Neural cell (in vitro differentiated cells): Measurements from ENCODE around the gene ESPL1. TPM values are rescaled to one million over a fixed set of nuclear protein-coding genes. Genes with fewer than 3 reads are reported as not detected.

Source experiments
- H2AFZ ChIP-seq: fragments of 200-600, 300-800 bp; sonication (generic), shearing (Covaris generic); 2 replicates; pipeline ENCODE4 v1.6.0; 2014; ENCODE audit warnings: low read depth, mild to moderate bottlenecking, antibody characterized with exemption, low read length, moderate library complexity
- H3F3A ChIP-seq: fragments of 200-600 bp; shearing (Covaris generic); 2 replicates; pipeline ENCODE4 v1.6.1; 2016; ENCODE audit warnings: mild to moderate bottlenecking, moderate library complexity, mixed read lengths, antibody characterized with exemption, low read length; ENCODE audit not compliant: insufficient read depth, poor library complexity, severe bottlenecking
- H3K27ac ChIP-seq: fragments of 200-600, 300-800 bp; sonication (generic), shearing (Covaris generic); 2 replicates; pipeline ENCODE4 v1.5.1; 2014; ENCODE audit warnings: mild to moderate bottlenecking, low read length, moderate library complexity
- H3K27me3 ChIP-seq: fragments of 300-800, 200-600 bp; sonication (generic), shearing (Covaris generic); 2 replicates; pipeline ENCODE4 v1.6.0; 2014; ENCODE audit warnings: mild to moderate bottlenecking, low read depth, low read length, moderate library complexity; ENCODE audit not compliant: insufficient read depth
- H3K36me3 ChIP-seq: fragments of 300-800, 200-600 bp; sonication (generic), shearing (Covaris generic); 2 replicates; pipeline ENCODE4 v1.5.1; 2014; ENCODE audit warnings: mild to moderate bottlenecking, antibody characterized with exemption, low read length, moderate library complexity; ENCODE audit not compliant: insufficient read depth
- H3K4me2 ChIP-seq: fragments of 300-800, 200-600 bp; sonication (generic), shearing (Covaris generic); 2 replicates; pipeline ENCODE4 v1.6.0; 2014; ENCODE audit warnings: mild to moderate bottlenecking, low read length
- H3K4me3 ChIP-seq: fragments of 300-800, 200-600 bp; sonication (generic), shearing (Covaris generic); 2 replicates; pipeline ENCODE4 v1.5.1; 2014; ENCODE audit warnings: mild to moderate bottlenecking, low read length, moderate library complexity
- H3K79me2 ChIP-seq: fragments of 200-600 bp; shearing (Covaris generic); replicated peaks from 2 replicates; pipeline ENCODE4 v1.6.0; 2014; ENCODE audit warnings: mild to moderate bottlenecking, low read length, moderate library complexity; ENCODE audit not compliant: insufficient read depth
- H3K9ac ChIP-seq: fragments of 300-800, 200-600 bp; sonication (generic), shearing (Covaris generic); 2 replicates; pipeline ENCODE4 v1.6.1; 2016; ENCODE audit warnings: mild to moderate bottlenecking, low read length, mixed read lengths
- H3K9me2 ChIP-seq: fragments of 200-600 bp; shearing (Covaris generic); 2 replicates; pipeline ENCODE4 v1.6.1; 2016; ENCODE audit warnings: mild to moderate bottlenecking, low read length, mixed read lengths; ENCODE audit not compliant: insufficient read depth
- H3K9me3 ChIP-seq: fragments of 200-600, 300-800 bp; sonication (generic), shearing (Covaris generic); 2 replicates; pipeline ENCODE4 v1.6.1; 2016; ENCODE audit warnings: mild to moderate bottlenecking, mixed run types, low read length, moderate library complexity, mixed read lengths
- H4K20me1 ChIP-seq: fragments of 200-600 bp; shearing (Covaris generic); 2 replicates; pipeline ENCODE4 v1.6.1; 2016; ENCODE audit warnings: mild to moderate bottlenecking, mixed run types; ENCODE audit not compliant: insufficient read depth
- EP300 ChIP-seq: fragments of 450-650 bp; conservative IDR thresholded peaks from 2 replicates; pipeline ENCODE4 v1.6.1; 2014; ENCODE audit warnings: antibody characterized with exemption, mild to moderate bottlenecking, moderate library complexity; ENCODE audit not compliant: poor library complexity, severe bottlenecking
- EZH2 ChIP-seq: fragments of 200-600, 300-800 bp; shearing (Covaris generic), sonication (generic); IDR thresholded peaks from 2 replicates; pipeline ENCODE4 v1.6.1; 2014; ENCODE audit warnings: antibody characterized with exemption, low read length, borderline replicate concordance, mild to moderate bottlenecking; ENCODE audit not compliant: insufficient read depth, poor library complexity, severe bottlenecking
- MXI1 ChIP-seq: fragments of 450-650 bp; conservative IDR thresholded peaks from 2 replicates; pipeline ENCODE4 v1.6.1; 2014; ENCODE audit warnings: antibody characterized with exemption, mild to moderate bottlenecking; ENCODE audit not compliant: poor library complexity, severe bottlenecking
- POLR2AphosphoS5 ChIP-seq: IDR thresholded peaks from 2 replicates; pipeline ENCODE4 v1.6.1; 2012
- RAD21 ChIP-seq: fragments of 450-650 bp; conservative IDR thresholded peaks from 2 replicates; pipeline ENCODE4 v1.6.1; 2014; ENCODE audit warnings: antibody characterized with exemption, mild to moderate bottlenecking, moderate library complexity
- SMC3 ChIP-seq: fragments of 450-650 bp; conservative IDR thresholded peaks from 2 replicates; pipeline ENCODE4 v1.6.1; 2014; ENCODE audit warnings: antibody characterized with exemption, mild to moderate bottlenecking, moderate library complexity; ENCODE audit not compliant: poor library complexity
- TAF1 ChIP-seq: IDR thresholded peaks from 2 replicates; pipeline ENCODE4 v1.6.1; 2012; ENCODE audit warnings: low read depth
- polyA plus RNA-seq: library from polyadenylated mRNA; depleted of rRNA; stranded (reverse); fragments of >200 nt; gene quantifications from 2 replicates; pipeline ENCODE4 v1.2.3, GENCODE V29; 2014
- TF ChIP-seq, protein P1 (sequence below): fragments of 450-650 bp; IDR thresholded peaks from 2 replicates; pipeline ENCODE4 v1.5.1; 2014; ENCODE audit warnings: antibody characterized with exemption, mild to moderate bottlenecking, moderate library complexity; ENCODE audit not compliant: poor library complexity, severe bottlenecking
- TF ChIP-seq, protein P2 (sequence below): IDR thresholded peaks from 2 replicates; pipeline ENCODE4 v1.6.1; 2012; ENCODE audit warnings: borderline replicate concordance

ESPL1 gene
- polyA plus RNA-seq, 1 donor from 2014 or later = 0.33 TPM

DNA sequence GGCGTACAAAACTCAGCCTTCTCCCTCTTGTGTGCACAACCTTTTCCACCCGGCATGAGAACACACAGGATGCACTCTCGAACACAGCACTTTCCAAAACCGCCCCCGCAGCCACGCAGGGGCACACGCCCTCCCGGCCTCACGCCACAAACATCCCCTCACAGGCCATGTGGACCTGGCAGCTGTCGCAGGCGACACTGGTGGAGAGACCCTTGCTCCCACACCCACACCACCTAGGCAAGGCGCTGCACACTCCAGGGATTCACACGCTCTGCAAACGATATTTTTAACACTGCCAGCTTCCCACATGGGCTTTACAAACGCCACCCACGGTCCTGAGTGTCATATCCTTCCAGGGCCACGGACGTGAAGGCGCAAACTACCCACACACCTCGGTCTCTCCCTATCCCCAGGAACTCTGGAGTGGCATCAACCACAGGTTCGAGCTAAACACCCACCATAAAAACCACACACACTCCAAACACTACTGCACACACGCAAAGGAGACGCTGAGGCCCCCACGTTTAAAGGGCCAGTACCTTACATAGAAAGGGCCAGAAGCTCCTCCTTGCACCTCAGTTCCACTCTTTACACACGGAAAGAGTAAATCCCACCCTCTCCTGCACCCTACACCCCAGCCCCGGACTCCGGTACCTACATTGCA, 48.7 kb upstream of the ESPL1 start:
- Histone ChIP-seq H3K4me3 (peak overlapping the region; percentile 86), H3K27ac (no peak overlapping the region), H3K36me3 (no peaks in the 10 kb centered on the region), H4K20me1 (no peaks in the 10 kb centered on the region), H3K9ac (peak overlapping the region; percentile 57), H3K9me3 (no peaks in the 10 kb centered on the region), H3K4me2 (peak overlapping the region; percentile 14), H3F3A (no peaks in the 10 kb centered on the region), H3K27me3 (peaks cover 35% of the 10 kb centered on the region), H3K79me2 (no peaks in the 10 kb centered on the region), H3K9me2 (no peaks in the 10 kb centered on the region), H2AFZ (no peak overlapping the region)
- no peak for TF ChIP-seq EP300
- no peak for TF ChIP-seq TAF1
- no peak for TF ChIP-seq SMC3
- TF ChIP-seq POLR2AphosphoS5 = no peak
- no peak for TF ChIP-seq MXI1
- TF ChIP-seq, protein P1, sequence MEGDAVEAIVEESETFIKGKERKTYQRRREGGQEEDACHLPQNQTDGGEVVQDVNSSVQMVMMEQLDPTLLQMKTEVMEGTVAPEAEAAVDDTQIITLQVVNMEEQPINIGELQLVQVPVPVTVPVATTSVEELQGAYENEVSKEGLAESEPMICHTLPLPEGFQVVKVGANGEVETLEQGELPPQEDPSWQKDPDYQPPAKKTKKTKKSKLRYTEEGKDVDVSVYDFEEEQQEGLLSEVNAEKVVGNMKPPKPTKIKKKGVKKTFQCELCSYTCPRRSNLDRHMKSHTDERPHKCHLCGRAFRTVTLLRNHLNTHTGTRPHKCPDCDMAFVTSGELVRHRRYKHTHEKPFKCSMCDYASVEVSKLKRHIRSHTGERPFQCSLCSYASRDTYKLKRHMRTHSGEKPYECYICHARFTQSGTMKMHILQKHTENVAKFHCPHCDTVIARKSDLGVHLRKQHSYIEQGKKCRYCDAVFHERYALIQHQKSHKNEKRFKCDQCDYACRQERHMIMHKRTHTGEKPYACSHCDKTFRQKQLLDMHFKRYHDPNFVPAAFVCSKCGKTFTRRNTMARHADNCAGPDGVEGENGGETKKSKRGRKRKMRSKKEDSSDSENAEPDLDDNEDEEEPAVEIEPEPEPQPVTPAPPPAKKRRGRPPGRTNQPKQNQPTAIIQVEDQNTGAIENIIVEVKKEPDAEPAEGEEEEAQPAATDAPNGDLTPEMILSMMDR = no peak
- no peak for TF ChIP-seq EZH2
- no peak for TF ChIP-seq RAD21
- TF ChIP-seq, protein P2, sequence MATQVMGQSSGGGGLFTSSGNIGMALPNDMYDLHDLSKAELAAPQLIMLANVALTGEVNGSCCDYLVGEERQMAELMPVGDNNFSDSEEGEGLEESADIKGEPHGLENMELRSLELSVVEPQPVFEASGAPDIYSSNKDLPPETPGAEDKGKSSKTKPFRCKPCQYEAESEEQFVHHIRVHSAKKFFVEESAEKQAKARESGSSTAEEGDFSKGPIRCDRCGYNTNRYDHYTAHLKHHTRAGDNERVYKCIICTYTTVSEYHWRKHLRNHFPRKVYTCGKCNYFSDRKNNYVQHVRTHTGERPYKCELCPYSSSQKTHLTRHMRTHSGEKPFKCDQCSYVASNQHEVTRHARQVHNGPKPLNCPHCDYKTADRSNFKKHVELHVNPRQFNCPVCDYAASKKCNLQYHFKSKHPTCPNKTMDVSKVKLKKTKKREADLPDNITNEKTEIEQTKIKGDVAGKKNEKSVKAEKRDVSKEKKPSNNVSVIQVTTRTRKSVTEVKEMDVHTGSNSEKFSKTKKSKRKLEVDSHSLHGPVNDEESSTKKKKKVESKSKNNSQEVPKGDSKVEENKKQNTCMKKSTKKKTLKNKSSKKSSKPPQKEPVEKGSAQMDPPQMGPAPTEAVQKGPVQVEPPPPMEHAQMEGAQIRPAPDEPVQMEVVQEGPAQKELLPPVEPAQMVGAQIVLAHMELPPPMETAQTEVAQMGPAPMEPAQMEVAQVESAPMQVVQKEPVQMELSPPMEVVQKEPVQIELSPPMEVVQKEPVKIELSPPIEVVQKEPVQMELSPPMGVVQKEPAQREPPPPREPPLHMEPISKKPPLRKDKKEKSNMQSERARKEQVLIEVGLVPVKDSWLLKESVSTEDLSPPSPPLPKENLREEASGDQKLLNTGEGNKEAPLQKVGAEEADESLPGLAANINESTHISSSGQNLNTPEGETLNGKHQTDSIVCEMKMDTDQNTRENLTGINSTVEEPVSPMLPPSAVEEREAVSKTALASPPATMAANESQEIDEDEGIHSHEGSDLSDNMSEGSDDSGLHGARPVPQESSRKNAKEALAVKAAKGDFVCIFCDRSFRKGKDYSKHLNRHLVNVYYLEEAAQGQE = no peak

DNA sequence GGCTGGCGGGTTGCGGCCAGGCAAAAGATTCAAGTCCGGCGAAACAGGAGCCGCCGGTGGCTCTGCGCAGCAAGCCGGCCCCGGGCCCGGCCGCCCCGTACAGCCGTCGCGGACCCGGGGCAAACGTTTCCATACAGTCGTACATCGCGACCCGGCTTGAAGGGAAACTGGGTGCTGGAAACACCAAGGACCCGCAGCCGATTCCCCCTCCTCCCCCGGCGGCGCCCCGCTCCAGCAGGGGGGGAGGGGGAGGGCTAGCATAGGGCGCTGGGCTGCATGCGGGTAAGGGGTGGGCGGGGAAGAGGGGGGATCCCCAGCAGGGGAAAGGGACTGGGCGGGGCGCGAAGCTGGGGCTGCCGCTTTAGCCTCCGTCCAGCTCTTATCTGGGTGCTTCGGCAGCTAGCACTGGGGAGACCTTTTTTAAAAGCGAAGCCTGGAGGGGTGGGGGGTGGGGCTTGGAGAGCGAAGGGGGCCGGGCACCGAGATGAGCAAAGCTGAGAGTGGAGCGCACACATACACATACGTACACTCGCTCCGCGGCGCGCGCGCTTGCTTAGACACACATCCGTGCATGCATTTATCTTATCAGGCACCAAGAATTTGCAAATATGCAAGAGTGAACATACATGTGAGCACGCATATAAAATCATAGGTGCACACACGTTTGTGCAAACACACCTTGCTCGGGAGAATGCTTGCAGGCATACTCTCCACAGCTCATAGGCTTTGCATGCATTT, 48.0 kb upstream of the ESPL1 start:
- Histone ChIP-seq H3K4me3 (peak overlapping the region; percentile 86), H3K9ac (peak overlapping the region; percentile 57), H3K9me3 (no peaks in the 10 kb centered on the region), H3K9me2 (no peaks in the 10 kb centered on the region), H3F3A (no peaks in the 10 kb centered on the region), H3K4me2 (peak overlapping the region; percentile 94), H3K36me3 (no peaks in the 10 kb centered on the region), H3K27me3 (peaks cover 35% of the 10 kb centered on the region), H2AFZ (peak overlapping the region; percentile 73), H4K20me1 (no peaks in the 10 kb centered on the region), H3K79me2 (no peaks in the 10 kb centered on the region), H3K27ac (peak overlapping the region; percentile 34)
- TF ChIP-seq EP300 (no peak), POLR2AphosphoS5 (peak; percentile 24), MXI1 (peak; percentile 81), SMC3 (peak; percentile 25), TAF1 (no peak), RAD21 (peak; percentile 26), EZH2 (no peak)
- TF ChIP-seq, protein P2 = peak; percentile 16
- TF ChIP-seq, protein P1 = no peak
